Prostate gland (tissue), 2 donors: Measurements from ENCODE around the gene SLIT3. TPM values are rescaled to one million over a fixed set of nuclear protein-coding genes. Genes with fewer than 3 reads are reported as not detected.

Experiments
- DNase-seq: peaks from one replicate; pipeline ENCODE4 v3.0.0-alpha.2; 2019; ENCODE audit warnings: low spot score
- H3K27ac ChIP-seq, 2 donors: fragments of 200-600 bp; sonication (generic); 2 replicates each; pipeline ENCODE4 v1.5.1; 2017 to 2019
- H3K27me3 ChIP-seq: fragments of 200-600 bp; sonication (generic); replicated peaks from 2 replicates; pipeline ENCODE4 v1.5.1; 2019; ENCODE audit not compliant: insufficient read depth
- H3K36me3 ChIP-seq, 2 donors: fragments of 200-600 bp; sonication (generic); 1 replicate in 1 of 2; 2 replicates in 1 of 2; pipeline versions ENCODE4 v1.5.1 to v1.8.1; 2017 to 2019
- H3K4me1 ChIP-seq: fragments of 200-600 bp; sonication (generic); replicated peaks from 2 replicates; pipeline ENCODE4 v1.5.1; 2019
- H3K4me3 ChIP-seq, 2 donors: fragments of 200-600 bp; sonication (generic); 2 replicates each; pipeline ENCODE4 v1.5.1; 2017 to 2019
- H3K9me3 ChIP-seq: fragments of 200-600 bp; sonication (generic); 2 replicates; pipeline ENCODE4 v1.5.1; 2017
- POLR2A ChIP-seq: fragments of 450-650 bp; IDR thresholded peaks from one replicate; pipeline ENCODE4 v1.6.1; 2016; ENCODE audit warnings: antibody characterized with exemption, mild to moderate bottlenecking
- POLR2AphosphoS5 ChIP-seq: sonication (generic); formaldehyde crosslinking; IDR thresholded peaks from one replicate; pipeline ENCODE4 v1.6.1; 2017; ENCODE audit warnings: antibody characterized with exemption
- WGBS: methylation state at CpG from one replicate; pipeline ENCODE4 v1.1.5; 2018; 5-methylcytosine and 5-hydroxymethylcytosine counted together
- intact Hi-C: fragments of 100-400 bp; cut with DNase I; formaldehyde crosslinking; loops from one replicate; pipeline ENCODE4 v1.14.2; 2022
- total RNA-seq, 2 donors: library from RNA; depleted of rRNA; stranded (reverse); fragments of >200 nt; gene quantifications; one replicate each; pipeline ENCODE4 v1.1.0, GENCODE V29; 2016
- TF ChIP-seq, protein P1 (sequence below), 4 experiments: fragments of 200-600 bp in 2 of 4; fragments of 450-650 bp in 2 of 4; sonication (generic) in 2 of 4; IDR thresholded peaks; 1 replicate in 3 of 4; 2 replicates in 1 of 4; pipeline ENCODE4 v1.5.1; 2016 to 2019; ENCODE audit warnings: antibody characterized with exemption in 4 of 4, mild to moderate bottlenecking in 2 of 4, moderate library complexity in 2 of 4

SLIT3 gene
- total RNA-seq, 2 donors from 2014 or later, result 8.3 TPM

DNA sequence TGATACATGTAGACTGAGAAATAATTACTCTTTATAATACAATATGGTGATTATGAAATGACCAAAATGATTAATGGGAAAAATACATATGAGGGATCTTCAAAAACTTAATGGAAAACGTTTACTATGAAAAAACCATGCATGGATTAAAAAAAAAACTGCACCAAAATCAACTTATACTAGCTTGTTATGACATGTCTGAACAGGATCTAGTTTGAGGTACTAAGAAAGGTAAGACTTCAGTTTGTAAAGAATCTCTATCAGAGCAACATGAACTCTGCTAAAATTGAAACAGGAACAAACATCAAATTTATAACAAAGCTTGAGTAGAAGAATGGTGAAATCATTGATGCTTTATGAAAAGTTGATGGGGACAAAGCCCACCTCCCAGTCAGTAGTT lies 178.0 kb downstream of the SLIT3 start:
- no peak overlapping the region for H3K27ac ChIP-seq
- no peaks in the 10 kb centered on the region for H3K9me3 ChIP-seq
- H3K4me1 ChIP-seq, result peaks cover 2% of the 10 kb centered on the region
- no peak overlapping the region for H3K4me3 ChIP-seq
- H3K36me3 ChIP-seq, result no peaks in the 10 kb centered on the region
- DNase-seq, result no peak
- H3K27me3 ChIP-seq, result no peaks in the 10 kb centered on the region
- WGBS, result 51% methylated on average over 1 of the region's 1 CpG
- intact Hi-C loops, result no loop called here
- no peak for TF ChIP-seq POLR2AphosphoS5
- TF ChIP-seq, protein P1, sequence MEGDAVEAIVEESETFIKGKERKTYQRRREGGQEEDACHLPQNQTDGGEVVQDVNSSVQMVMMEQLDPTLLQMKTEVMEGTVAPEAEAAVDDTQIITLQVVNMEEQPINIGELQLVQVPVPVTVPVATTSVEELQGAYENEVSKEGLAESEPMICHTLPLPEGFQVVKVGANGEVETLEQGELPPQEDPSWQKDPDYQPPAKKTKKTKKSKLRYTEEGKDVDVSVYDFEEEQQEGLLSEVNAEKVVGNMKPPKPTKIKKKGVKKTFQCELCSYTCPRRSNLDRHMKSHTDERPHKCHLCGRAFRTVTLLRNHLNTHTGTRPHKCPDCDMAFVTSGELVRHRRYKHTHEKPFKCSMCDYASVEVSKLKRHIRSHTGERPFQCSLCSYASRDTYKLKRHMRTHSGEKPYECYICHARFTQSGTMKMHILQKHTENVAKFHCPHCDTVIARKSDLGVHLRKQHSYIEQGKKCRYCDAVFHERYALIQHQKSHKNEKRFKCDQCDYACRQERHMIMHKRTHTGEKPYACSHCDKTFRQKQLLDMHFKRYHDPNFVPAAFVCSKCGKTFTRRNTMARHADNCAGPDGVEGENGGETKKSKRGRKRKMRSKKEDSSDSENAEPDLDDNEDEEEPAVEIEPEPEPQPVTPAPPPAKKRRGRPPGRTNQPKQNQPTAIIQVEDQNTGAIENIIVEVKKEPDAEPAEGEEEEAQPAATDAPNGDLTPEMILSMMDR (IDR thresholded peaks at IDR 0.05), result no peak
- TF ChIP-seq POLR2A, result no peak

DNA sequence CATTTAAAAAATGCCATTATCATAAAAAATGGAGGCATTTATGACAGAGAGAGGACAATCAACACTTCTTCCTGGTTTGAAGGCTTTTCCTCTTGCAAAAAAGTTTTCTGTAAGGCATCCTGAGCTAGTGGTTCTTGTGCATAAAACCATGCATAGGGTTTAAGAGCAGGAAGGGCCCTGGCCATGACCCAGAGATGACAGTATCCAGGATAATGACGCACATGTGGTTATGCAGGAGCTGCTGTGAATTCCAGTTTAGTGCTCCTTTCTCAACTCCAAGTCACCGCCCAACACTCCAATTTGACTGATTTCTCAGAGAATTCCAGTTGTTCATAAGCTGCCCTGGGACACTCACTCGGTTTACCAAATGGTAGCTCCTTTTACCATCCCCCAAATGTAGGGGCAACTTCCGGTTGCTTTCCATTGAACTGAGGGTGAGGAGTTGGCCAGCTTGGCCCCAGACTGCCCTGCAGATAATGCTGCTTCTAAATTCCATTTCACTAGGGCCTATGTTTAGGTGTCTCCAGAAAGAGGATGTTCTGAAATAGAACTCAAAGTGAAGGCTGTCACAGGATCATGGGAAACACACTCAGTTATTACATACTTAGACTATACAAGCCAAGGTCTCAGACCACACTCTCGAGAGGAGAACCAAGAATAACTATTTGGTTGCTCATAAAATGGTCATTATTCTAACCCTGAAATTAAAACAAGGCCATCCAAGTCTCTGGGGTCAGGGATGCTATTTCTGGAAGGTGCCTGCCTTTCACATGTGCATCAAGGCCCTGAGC lies 179.1 kb downstream of the SLIT3 start:
- TF ChIP-seq, protein P1 (IDR thresholded peaks at IDR 0.05), result no peak
- TF ChIP-seq POLR2A (no peak), POLR2AphosphoS5 (no peak)
- peaks cover 2% of the 10 kb centered on the region for H3K4me1 ChIP-seq
- H3K4me3 ChIP-seq, result no peak overlapping the region
- no peak overlapping the region for H3K27ac ChIP-seq
- H3K36me3 ChIP-seq, result no peaks in the 10 kb centered on the region
- no peak for DNase-seq
- 93% methylated on average over 5 of the region's 5 CpGs for WGBS
- intact Hi-C loops, result no loop called here
- no peaks in the 10 kb centered on the region for H3K9me3 ChIP-seq
- H3K27me3 ChIP-seq, result no peaks in the 10 kb centered on the region

DNA sequence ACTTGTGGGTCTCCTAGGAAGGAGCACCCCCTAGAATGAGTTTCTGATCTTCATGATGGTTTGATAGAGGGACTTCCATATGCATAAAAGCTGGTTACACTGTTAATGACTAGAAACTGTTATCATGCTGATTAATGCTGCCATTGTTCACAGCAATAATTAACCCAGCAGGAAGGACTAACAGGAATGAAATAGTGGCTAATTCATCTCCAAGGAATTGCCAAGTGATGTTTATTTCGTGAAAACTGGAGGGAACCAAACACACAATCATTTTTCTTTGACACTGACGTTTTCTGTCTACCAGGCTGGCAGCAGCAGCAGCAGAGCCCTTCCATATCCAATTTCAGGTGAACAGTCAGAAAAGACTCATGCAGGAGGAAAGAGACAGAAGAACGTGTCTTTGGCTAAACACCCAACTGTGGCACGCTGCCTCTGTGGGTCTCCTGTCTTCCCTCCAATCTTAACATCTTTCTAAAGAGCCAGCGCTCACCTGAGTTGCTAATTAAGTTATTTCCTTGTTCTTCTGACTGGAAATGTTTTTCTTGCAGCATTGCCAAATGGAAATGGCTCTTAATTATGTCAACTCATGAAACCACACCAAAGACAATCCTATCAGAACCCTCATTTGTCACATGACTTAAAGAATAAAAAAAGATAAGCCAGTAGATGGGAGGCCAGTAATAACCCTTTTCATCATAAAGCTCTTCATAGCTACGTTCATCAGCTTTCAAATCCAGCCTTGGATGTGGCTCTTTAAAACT lies 181.5 kb downstream of the SLIT3 start:
- TF ChIP-seq, protein P1 (IDR thresholded peaks at IDR 0.05), result no peak
- no peak for TF ChIP-seq POLR2A
- TF ChIP-seq POLR2AphosphoS5, result no peak
- H3K27me3 ChIP-seq, result no peaks in the 10 kb centered on the region
- intact Hi-C loops, result no loop called here
- no peak for DNase-seq
- H3K4me1 ChIP-seq, result peaks cover 2% of the 10 kb centered on the region
- no peaks in the 10 kb centered on the region for H3K36me3 ChIP-seq
- no peaks in the 10 kb centered on the region for H3K9me3 ChIP-seq
- 68% methylated on average over 6 of the region's 6 CpGs for WGBS
- H3K27ac ChIP-seq, result no peak overlapping the region
- no peak overlapping the region for H3K4me3 ChIP-seq

DNA sequence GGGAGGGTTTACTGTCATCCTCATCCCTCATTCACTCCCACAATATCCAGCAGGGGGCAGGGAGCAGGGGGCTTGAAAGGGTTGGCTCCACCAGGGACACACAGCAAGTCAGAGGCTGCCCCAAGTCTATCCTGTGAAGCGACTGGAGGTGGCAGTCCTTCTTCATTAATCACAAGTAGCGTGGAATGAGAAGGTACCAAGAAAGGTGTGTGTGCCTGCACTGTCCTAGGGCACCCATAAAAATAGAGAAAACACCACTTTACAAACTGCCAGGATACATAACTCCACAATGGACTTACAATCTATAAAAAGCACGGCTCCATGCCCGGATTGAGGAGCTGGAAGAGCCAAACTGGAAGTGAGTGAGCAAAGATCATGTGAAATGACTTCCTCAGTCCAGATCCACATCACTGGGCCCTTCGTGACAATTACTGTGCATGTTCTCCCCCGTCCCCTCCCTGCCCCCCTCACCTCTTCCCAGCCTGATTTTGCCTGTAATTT lies 183.9 kb downstream of the SLIT3 start:
- no peak for DNase-seq
- no peak overlapping the region for H3K27ac ChIP-seq
- H3K36me3 ChIP-seq, result no peaks in the 10 kb centered on the region
- no peaks in the 10 kb centered on the region for H3K4me1 ChIP-seq
- H3K4me3 ChIP-seq, result no peak overlapping the region
- intact Hi-C loops, result no loop called here
- H3K27me3 ChIP-seq, result no peaks in the 10 kb centered on the region
- TF ChIP-seq POLR2A (no peak), POLR2AphosphoS5 (no peak)
- TF ChIP-seq, protein P1 (IDR thresholded peaks at IDR 0.05), result no peak
- WGBS, result 78% methylated on average over 6 of the region's 6 CpGs
- H3K9me3 ChIP-seq, result no peaks in the 10 kb centered on the region
